GM23338 (cell line): Measurements from ENCODE around the gene ST7L. TPM values are rescaled to one million over a fixed set of nuclear protein-coding genes. Genes with fewer than 3 reads are reported as not detected.

Experiments
- ATAC-seq: fragments of 200-7000 bp; cut with Tn5 transposase; 3 replicates; pipeline ENCODE4 v1.9.1; 2020
- DNase-seq: peaks from one replicate; pipeline ENCODE4 v3.0.0-alpha.2; 2015; ENCODE audit warnings: low spot score
- H2AFZ ChIP-seq: fragments of 200-600 bp; sonication (generic); 2 replicates; pipeline ENCODE4 v1.8.0; 2016; ENCODE audit warnings: antibody characterized with exemption, mild to moderate bottlenecking, moderate library complexity
- H3F3A ChIP-seq: fragments of 200-600 bp; sonication (generic); replicated peaks from 2 replicates; pipeline ENCODE4 v1.8.0; 2017; ENCODE audit warnings: antibody characterized with exemption, mixed run types, low read depth
- H3K27ac ChIP-seq: fragments of 200-600 bp; sonication (generic); 2 replicates; pipeline ENCODE4 v1.6.1; 2016; ENCODE audit warnings: low read depth
- H3K27me3 ChIP-seq: fragments of 200-600 bp; sonication (generic); 2 replicates; pipeline ENCODE4 v1.8.0; 2016; ENCODE audit warnings: mild to moderate bottlenecking, mixed run types, moderate library complexity; ENCODE audit not compliant: insufficient read depth
- H3K36me3 ChIP-seq: fragments of 200-600 bp; sonication (generic); 2 replicates; pipeline ENCODE4 v1.8.0; 2016; ENCODE audit warnings: mild to moderate bottlenecking; ENCODE audit not compliant: insufficient read depth
- H3K4me1 ChIP-seq: fragments of 200-600 bp; sonication (generic); 2 replicates; pipeline ENCODE4 v1.8.0; 2016; ENCODE audit warnings: mild to moderate bottlenecking, moderate library complexity; ENCODE audit not compliant: insufficient read depth
- H3K4me2 ChIP-seq: fragments of 200-600 bp; sonication (generic); 2 replicates; pipeline ENCODE4 v1.7.1; 2017; ENCODE audit warnings: mixed run types
- H3K4me3 ChIP-seq: fragments of 200-600 bp; sonication (generic); 2 replicates; pipeline ENCODE4 v1.6.1; 2016; ENCODE audit warnings: mixed run types
- H3K79me2 ChIP-seq: fragments of 200-600 bp; sonication (generic); replicated peaks from 2 replicates; pipeline ENCODE4 v1.8.0; 2017; ENCODE audit warnings: mild to moderate bottlenecking; ENCODE audit not compliant: insufficient read depth
- H3K9me2 ChIP-seq: fragments of 200-600 bp; sonication (generic); 2 replicates; pipeline ENCODE4 v1.8.0; 2017; ENCODE audit not compliant: insufficient read depth
- H4K20me1 ChIP-seq: fragments of 200-600 bp; sonication (generic); replicated peaks from 2 replicates; pipeline ENCODE4 v1.8.0; 2017; ENCODE audit warnings: mild to moderate bottlenecking; ENCODE audit not compliant: insufficient read depth
- H3K27ac Mint-ChIP-seq: 2 replicates; pipeline ENCODE4 v1.8.0; 2020; ENCODE audit warnings: inconsistent platforms, mild to moderate bottlenecking, moderate library complexity, mixed read lengths
- H3K27me3 Mint-ChIP-seq: 3 replicates; pipeline ENCODE4 v1.8.0; 2022; ENCODE audit warnings: low read depth, mild to moderate bottlenecking, moderate library complexity, mixed read lengths, inconsistent platforms; ENCODE audit not compliant: insufficient read depth, poor library complexity
- H3K36me3 Mint-ChIP-seq: 3 replicates; pipeline ENCODE4 v1.8.0; 2021; ENCODE audit warnings: low read depth, mild to moderate bottlenecking, inconsistent platforms, moderate library complexity, mixed read lengths
- H3K4me1 Mint-ChIP-seq: 3 replicates; pipeline ENCODE4 v1.8.0; 2020; ENCODE audit warnings: mild to moderate bottlenecking, inconsistent platforms, mixed read lengths
- H3K4me3 Mint-ChIP-seq: 3 replicates; pipeline ENCODE4 v1.8.0; 2021; ENCODE audit warnings: moderate library complexity, mild to moderate bottlenecking, inconsistent platforms, mixed read lengths
- H3K9me3 Mint-ChIP-seq: 3 replicates; pipeline ENCODE4 v1.8.0; 2020; ENCODE audit warnings: moderate library complexity, mild to moderate bottlenecking, inconsistent platforms, mixed read lengths
- CREB1 ChIP-seq: fragments of 250-450 bp; sonication (Bioruptor Pico); IDR thresholded peaks from 2 replicates; pipeline ENCODE4 v1.5.0; 2020; ENCODE audit warnings: low read depth, mild to moderate bottlenecking, moderate library complexity
- ETS1 ChIP-seq: IDR thresholded peaks from 2 replicates; pipeline ENCODE4 v1.6.1; 2016; ENCODE audit warnings: antibody characterized with exemption
- EZH2 ChIP-seq: fragments of 200-600 bp; sonication (generic); IDR thresholded peaks from one replicate; pipeline ENCODE4 v1.8.0; 2017; ENCODE audit warnings: antibody characterized with exemption, mild to moderate bottlenecking, low read depth; ENCODE audit not compliant: unreplicated experiment
- EZH2phosphoT487 ChIP-seq: fragments of 200-600 bp; sonication (generic); IDR thresholded peaks from one replicate; pipeline ENCODE4 v1.8.1; 2018; ENCODE audit warnings: antibody characterized with exemption; ENCODE audit not compliant: unreplicated experiment
- JUNB ChIP-seq: IDR thresholded peaks from one replicate; pipeline ENCODE4 v1.6.1; 2016; ENCODE audit warnings: antibody characterized with exemption; ENCODE audit not compliant: unreplicated experiment
- NANOG ChIP-seq: IDR thresholded peaks from 2 replicates; pipeline ENCODE4 v1.6.1; 2016; ENCODE audit warnings: antibody characterized with exemption, borderline replicate concordance
- POLR2AphosphoS5 ChIP-seq: IDR thresholded peaks from 2 replicates; pipeline ENCODE4 v1.6.1; 2016; ENCODE audit warnings: antibody characterized with exemption, low read depth
- REST ChIP-seq: IDR thresholded peaks from one replicate; pipeline ENCODE4 v1.6.1; 2018; ENCODE audit warnings: antibody characterized with exemption; ENCODE audit not compliant: unreplicated experiment
- STAT1 ChIP-seq: IDR thresholded peaks from one replicate; pipeline ENCODE4 v1.6.1; 2016; ENCODE audit warnings: antibody characterized with exemption; ENCODE audit not compliant: unreplicated experiment
- ZNF114 ChIP-seq: fragments of 250-450 bp; sonication (Bioruptor Pico); IDR thresholded peaks from 2 replicates; pipeline ENCODE4 v1.5.0; 2020; ENCODE audit warnings: mild to moderate bottlenecking, moderate library complexity
- ZNF331 ChIP-seq: fragments of 250-450 bp; sonication (Bioruptor Pico); IDR thresholded peaks from 2 replicates; pipeline ENCODE4 v1.5.0; 2020; ENCODE audit warnings: low read depth, mild to moderate bottlenecking, moderate library complexity
- ZNF462 ChIP-seq: fragments of 250-450 bp; sonication (Bioruptor Pico); IDR thresholded peaks from 2 replicates; pipeline ENCODE4 v1.5.0; 2020; ENCODE audit warnings: mild to moderate bottlenecking, moderate library complexity
- polyA plus RNA-seq: library from polyadenylated mRNA; unstranded; fragments of >200 nt; fragmentation: Nextera tagmentation; extraction: Ambion mirVana; gene quantifications from 2 replicates; pipeline ENCODE4 v1.2.1, GENCODE V29; 2016
- total RNA-seq: library from RNA; depleted of rRNA; stranded (reverse); fragments of >200 nt; shearing (Covaris generic); gene quantifications from 2 replicates; pipeline ENCODE4 v1.2.3, GENCODE V29; 2014
- TF ChIP-seq, protein P1 (sequence below), 2 experiments: fragments of 200-600 bp in 1 of 2; sonication (generic) in 1 of 2; conservative IDR thresholded peaks; 2 replicates each; pipeline versions ENCODE4 v1.5.1 to v1.6.1; 2016 to 2017; ENCODE audit warnings: antibody characterized with exemption in 2 of 2, low read depth in 2 of 2, mild to moderate bottlenecking in 2 of 2, moderate library complexity in 1 of 2

ST7L gene
- total and polyA plus RNA-seq, 2 experiments from 2014 or later, result 18.2 to 21.0 TPM

DNA sequence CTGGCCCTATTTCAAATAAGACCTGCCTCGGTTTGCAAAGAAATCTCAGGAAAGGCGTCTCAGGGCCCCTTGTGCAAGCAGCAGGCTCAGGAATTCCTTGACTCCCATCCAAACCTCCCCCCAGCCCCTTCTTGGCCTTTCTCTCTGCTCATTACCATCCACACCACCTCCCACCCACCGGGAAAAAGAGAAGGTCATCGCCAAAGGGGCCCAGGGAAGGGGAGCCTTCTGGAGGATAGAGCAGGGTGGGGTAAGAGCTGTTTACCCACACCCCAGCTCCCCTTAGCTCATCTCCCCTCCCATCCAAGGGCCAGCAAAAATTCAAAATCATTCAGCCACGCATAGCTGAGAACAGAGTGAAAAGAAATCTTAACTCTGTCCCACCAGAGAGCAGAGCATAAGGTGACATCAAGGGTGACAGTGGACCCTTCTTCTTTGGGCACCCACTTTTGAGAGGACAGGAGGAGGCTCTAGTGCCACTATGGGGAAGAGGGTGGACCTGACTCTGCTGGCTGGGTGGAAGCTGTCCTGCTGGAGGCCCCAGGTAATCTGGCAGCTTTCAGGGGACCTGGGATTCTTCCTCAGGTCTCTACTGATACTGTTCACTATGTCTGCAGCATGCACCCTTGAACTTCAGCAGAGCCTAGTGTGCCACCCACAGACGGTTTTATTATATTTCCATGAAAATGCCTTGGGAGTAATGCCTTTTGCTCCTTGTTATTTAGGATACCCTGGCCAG, 114.1 kb downstream of the ST7L start:
- H3K27me3 Mint-ChIP-seq, result peaks cover 66% of the 10 kb centered on the region
- Histone ChIP-seq H3K4me3 (no peak overlapping the region), H2AFZ (0 out of 2 replicates have a peak overlapping the region, but pooled peaks have one; percentile 32), H3K4me1 (peaks cover 29% of the 10 kb centered on the region), H4K20me1 (peaks cover 4% of the 10 kb centered on the region; the same call in 1 of the 2 replicates), H3K79me2 (no peaks in the 10 kb centered on the region), H3K9me2 (no peaks in the 10 kb centered on the region), H3K36me3 (no peaks in the 10 kb centered on the region), H3K27ac (no peak overlapping the region), H3K4me2 (no peak overlapping the region), H3K27me3 (peaks cover 99% of the 10 kb centered on the region), H3F3A (peaks cover 3% of the 10 kb centered on the region; the same call in 1 of the 2 replicates)
- TF ChIP-seq EZH2 (no peak), NANOG (no peak), JUNB (no peak), REST (no peak), EZH2phosphoT487 (no peak), ZNF331 (CRISPR knock-in tag) (no peak), ETS1 (no peak), ZNF114 (CRISPR knock-in tag) (no peak), CREB1 (no peak), POLR2AphosphoS5 (no peak), STAT1 (no peak), ZNF462 (CRISPR knock-in tag) (no peak)
- TF ChIP-seq, protein P1, sequence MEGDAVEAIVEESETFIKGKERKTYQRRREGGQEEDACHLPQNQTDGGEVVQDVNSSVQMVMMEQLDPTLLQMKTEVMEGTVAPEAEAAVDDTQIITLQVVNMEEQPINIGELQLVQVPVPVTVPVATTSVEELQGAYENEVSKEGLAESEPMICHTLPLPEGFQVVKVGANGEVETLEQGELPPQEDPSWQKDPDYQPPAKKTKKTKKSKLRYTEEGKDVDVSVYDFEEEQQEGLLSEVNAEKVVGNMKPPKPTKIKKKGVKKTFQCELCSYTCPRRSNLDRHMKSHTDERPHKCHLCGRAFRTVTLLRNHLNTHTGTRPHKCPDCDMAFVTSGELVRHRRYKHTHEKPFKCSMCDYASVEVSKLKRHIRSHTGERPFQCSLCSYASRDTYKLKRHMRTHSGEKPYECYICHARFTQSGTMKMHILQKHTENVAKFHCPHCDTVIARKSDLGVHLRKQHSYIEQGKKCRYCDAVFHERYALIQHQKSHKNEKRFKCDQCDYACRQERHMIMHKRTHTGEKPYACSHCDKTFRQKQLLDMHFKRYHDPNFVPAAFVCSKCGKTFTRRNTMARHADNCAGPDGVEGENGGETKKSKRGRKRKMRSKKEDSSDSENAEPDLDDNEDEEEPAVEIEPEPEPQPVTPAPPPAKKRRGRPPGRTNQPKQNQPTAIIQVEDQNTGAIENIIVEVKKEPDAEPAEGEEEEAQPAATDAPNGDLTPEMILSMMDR (conservative IDR thresholded peaks at IDR 0.05; ENCODE audit: low read depth in 2 of 2), result no peak
- H3K9me3 Mint-ChIP-seq, result no peaks in the 10 kb centered on the region; the same call in 2 of the 3 replicates
- DNase-seq (peak; percentile 27), ATAC-seq (no peak)
- no peak overlapping the region; the same call in 2 of the 3 replicates for H3K4me3 Mint-ChIP-seq
- peaks cover 37% of the 10 kb centered on the region for H3K4me1 Mint-ChIP-seq
- H3K36me3 Mint-ChIP-seq, result no peaks in the 10 kb centered on the region; the same call in 2 of the 3 replicates
- no peak overlapping the region for H3K27ac Mint-ChIP-seq
